NCI-H1417 (cell line): Measurements from ENCODE around the gene SLC2A9.
A peak's percentile ranks its signal among the peaks of the same experiment; 100 is the strongest.
"Not testable (repeated sequence)": the region's sequence is repeated elsewhere in the genome, so short reads cannot be mapped to it uniquely, and the experiment has no call there.

Experiments used
- DNase-seq, 3 experiments: peaks; one replicate each; lab custom pipeline; 2025; lab: John Stamatoyannopoulos, UW

Gene SLC2A9

DNA sequence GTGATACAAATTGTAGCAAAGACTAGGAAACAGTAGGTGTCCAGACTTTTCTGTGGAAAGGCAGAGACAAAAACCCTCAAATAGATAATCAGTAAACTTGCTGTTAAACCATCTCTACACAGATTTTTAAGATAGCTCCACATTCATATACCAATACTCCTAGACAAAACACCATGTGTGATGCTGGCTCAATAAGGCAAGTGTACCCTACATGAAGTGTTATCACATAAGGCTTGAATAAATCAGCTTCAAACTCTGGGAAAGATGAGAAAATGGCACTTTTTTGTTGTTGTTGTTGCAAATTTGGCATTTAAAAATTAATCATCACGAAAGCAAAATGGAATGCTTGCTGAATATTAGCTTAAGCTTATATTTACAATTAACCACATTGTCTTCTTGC lies 194.7 kb downstream of the SLC2A9 start:
- no peak for DNase-seq

DNA sequence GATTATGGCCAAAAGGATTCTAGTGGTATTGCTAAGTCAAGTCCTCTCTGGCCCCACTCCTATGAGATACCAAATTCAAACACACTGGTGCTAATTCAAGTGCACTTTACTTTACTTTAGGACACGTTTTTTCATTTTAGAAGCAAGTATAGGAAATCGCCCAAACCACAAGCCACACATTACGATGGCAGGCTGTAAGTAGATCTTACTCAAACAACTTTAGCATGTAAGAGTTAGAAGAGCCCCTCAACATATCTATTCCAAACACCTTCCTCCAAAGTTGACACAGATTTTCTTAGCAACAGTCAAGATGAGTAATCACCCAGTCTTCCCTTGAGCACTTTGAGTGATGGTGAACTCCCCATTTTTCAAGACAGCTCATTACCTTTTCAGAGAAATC lies 196.2 kb downstream of the SLC2A9 start:
- peak in 1 of 3 experiments; percentile 78 for DNase-seq

DNA sequence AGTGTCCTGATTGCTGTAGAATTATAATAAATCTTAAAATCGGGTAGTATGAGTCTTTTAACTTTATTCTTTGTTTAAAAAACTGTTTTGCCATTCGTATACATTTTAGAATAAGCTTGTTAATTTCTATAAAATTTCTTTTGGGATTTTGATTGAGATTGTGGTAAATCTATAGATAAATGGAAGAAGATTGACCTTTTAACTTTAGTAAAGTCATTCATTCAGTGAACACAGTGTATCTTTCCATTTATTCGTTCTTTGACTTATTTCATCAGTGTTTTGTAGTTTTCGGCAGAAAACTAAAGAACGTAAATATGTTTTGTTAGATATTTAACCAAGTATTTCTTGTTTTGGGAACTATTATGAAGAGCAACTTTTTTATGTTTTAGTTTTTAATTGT lies 201.0 kb downstream of the SLC2A9 start:
- no peak for DNase-seq

DNA sequence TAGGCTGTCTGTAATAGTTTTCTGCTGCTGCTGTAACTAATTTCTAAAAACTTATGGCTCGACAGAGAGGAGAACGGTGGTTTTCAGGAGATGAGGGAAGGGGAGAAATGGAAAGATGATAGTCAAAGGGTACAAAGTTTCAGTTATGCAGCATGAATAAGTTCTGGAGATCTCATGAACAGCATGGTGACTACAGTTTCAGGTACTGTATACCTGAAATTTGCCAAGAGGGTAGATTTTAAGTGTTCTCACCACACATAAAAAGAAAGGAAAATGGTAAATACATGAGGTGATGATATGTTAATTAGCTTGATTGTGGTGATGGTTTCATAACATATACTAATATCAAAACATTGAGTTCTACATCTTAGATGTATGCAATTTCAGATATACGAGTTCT lies 205.0 kb downstream of the SLC2A9 start:
- no peak for DNase-seq

DNA sequence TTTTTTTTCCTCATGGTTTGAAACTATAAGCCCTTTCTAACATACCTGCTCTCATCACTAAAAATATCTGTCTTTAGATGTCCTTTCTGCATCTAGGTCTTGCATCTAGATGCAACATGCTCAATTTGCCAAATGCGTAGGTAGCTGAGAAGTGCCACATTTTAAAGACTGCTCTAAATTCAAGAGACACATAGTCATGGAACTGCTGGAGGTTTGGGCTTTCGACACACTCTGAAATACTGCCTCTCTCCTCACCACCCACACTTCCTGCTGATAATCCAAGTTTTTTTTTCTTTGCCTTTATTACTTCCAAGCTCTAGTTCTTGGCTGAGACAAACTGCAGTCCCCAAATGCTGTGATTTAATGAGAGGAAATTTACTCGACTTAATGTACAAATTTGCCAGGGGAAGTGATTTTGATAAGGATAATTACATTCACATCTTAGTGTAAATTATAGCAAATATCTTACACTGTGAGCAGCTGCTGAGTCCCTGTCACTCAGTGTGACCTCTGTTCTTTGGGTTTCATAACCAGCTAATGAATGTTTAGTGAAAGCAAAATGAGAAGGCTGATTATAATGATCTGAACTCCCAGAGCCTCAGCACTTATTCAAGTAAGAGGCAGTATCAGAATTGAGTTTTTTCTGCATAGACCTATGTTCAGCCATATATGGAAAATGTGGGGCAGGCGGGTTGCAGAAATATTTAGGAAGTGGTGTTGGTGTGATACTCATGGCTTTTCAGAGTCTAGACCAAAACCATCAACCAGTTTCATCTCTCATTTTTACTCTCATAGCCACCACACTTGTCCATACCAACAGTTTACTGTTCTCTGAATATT lies 208.6 kb downstream of the SLC2A9 start:
- DNase-seq = peak in 1 of 3 experiments; percentile 57

DNA sequence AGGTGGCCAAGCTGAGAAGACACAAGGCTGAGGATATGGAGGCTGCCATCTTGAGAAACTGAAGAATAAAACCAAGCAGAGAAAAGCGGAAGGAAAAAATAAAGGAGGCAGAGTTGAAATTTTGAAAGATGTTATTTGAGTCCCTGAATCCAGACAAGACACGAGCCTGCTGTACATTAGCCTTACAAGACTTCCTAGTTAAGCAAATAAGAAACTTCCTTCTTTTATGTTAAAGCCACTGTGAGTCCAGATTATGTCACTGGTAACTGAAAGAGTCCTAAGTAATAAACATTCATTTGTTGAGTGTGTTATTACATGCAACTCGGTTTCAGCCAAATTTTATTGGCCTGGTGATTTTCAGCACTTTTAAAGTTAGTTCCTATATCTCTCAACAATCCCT lies 209.5 kb downstream of the SLC2A9 start:
- DNase-seq = no peak

DNA sequence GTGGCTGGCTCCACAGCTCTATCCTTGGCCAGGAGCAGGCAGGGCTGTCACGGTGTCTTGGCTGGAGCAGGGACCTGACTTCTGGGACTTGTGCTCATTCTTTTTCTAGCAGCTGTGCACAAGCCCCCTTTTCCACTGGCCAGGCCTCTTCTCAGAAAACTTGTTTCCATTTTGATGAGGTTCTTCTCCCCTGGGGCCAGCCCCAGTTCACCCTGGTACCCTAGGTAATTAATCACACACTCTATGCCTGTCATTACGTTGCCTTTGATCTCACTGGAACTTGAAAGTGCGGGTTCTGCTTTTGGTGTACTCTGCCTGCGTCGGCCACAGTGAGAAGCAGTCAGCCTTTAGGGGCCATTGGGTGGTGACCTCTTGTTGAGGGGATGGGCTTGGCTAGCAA lies 213.2 kb downstream of the SLC2A9 start:
- DNase-seq = no peak

DNA sequence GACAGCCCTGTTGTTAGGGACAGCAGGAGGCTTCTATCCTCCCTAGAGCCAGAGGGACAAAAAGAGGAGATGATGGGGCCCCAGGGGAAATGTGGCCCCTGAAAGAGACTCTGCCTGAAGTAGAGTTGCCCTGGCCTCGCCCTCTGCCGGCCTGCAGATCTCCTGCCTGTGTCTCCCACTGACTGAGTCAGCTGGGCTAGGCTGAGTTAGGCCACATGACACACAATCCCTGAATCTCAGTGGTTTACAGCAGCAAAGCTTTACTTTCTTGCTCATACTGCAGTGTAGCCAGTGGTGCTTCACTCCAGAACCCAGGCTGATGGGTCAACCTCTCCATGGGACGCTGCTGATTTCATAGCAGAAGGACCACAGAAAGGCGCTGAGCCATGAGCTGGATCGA lies 216.4 kb downstream of the SLC2A9 start:
- no peak for DNase-seq

DNA sequence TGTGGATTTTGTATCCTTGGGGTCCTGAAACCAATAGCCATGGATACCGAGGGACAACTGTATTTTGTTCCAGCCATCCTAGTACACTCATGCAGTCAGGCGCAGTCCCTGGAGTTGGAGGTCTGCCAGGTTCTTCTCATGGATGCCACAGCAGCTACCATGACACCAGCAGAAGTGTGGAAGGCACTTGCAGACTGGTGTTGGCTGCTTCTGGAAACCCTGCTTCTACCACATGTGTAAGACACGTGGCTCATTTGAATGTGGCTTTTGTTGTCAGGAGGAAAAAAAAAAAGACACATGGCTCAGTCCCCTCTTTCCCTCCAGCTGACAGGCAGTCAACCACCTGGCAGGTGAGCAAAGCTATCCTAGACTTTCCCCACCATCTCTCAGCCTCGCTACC lies 220.4 kb downstream of the SLC2A9 start:
- DNase-seq = peak in 1 of 3 experiments; percentile 73

DNA sequence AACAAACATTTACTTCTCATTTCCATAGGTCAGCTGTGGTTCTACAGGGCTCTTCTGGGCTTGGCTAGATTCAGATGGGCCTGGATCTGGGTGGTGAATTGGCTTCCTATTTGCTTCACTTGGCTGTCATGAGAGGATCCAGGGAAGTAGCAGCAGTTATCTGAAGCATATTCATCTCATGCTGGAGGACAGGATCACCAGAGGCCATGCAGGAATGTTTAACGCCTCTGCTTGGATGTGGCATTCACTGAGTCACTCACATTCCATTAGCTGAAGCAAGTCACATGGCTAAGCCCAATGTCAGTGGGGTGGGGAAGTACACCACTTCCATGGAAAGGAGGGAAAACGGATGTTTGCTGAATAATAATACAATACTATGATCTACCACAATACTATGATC lies 224.7 kb downstream of the SLC2A9 start:
- not testable (repeated sequence) for DNase-seq

DNA sequence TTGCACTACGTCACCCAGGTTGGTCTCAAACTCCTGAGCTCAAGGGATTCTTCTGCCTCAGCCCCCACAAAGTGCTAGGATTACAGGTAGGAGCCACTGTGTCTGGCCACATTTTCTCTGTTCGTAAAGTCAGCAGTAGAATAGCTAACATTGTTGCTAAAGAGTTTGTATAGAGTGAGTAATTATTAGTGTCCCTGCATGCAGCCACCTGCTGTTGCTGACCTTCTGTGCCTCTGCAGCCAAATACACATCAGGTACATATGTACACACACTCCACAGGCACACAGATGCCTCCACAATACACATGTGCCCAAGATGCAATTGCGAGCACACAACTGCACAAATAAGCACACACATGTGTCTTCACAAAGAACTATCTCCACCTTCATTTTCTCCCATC lies 228.9 kb downstream of the SLC2A9 start:
- DNase-seq = peak in 2 of 3 experiments; percentile 29 to 56

DNA sequence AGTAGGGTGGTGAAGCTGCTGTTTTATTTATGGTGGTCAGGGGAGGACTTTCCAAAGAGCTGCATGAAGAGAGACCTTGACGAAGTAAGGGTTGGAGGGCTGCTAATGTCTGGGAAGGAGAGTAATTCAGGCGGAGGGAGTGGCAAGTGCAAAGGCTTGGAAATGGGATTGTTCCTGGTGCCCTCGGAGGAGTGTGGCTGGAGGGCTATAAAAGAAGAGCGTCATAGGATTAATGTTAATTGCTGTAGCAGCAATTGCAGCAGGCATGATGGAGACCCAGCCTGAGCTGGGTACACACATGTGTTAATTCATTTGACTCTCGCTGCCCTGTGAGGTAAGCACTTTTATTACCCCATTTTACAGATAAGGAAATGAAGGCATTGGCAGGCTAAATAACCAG lies 235.4 kb downstream of the SLC2A9 start:
- not testable (repeated sequence) for DNase-seq

DNA sequence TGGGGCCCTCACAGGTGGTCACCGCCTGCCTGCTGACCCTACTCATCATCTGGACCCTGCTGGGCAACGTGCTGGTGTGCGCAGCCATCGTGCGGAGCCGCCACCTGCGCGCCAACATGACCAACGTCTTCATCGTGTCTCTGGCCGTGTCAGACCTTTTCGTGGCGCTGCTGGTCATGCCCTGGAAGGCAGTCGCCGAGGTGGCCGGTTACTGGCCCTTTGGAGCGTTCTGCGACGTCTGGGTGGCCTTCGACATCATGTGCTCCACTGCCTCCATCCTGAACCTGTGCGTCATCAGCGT lies 239.2 kb downstream of the SLC2A9 start:
- no peak for DNase-seq

DNA sequence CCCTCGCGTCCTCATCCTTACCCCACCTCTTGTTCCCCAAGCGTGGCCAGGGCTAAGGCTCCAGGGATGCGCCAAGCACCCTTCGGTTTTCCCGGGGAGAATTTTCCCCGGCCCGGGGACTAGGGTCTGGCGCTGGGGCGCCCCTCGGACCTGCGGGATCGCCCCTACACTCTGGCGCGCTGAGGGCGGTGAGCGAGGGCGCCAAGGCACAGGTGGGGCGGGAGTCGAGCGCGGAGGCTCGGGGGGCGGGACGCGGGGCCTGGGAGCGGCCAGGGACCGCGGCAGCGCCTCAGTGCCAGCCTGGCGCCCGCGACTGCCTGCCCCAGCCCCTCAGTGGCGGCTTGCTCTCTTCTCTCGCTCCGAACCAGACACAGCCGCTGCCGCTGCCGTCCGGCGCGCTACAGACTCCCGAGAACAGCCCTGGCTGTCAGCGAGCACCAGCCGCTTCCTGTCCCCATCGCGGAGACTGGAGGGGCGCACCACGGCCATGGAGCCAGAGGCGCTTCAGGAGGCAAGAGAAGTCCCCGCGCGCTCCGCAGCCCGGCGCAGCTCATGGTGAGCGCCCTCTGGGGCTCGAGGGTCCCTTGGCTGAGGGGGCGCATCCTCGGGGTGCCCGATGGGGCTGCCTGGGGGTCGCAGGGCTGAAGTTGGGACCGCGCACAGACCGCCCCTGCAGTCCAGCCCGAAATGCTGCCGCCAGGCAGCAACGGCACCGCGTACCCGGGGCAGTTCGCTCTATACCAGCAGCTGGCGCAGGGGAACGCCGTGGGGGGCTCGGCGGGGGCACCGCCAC lies 239.8 kb downstream of the SLC2A9 start, which contains the start of gene DRD5:
DRD5 (plus strand) TSS at position 292 of the 793 bp plus-strand sequence; CDS start at position 688, 396 bp downstream.
- DNase-seq = no peak
